GM18951 (cell line): ENCODE data around the gene AP3B1.

Source experiments
- POLR2A ChIP-seq: IDR thresholded peaks from 4 replicates; pipeline ENCODE4 v1.6.1; 2011; ENCODE audit warnings: mild to moderate bottlenecking; ENCODE audit not compliant: insufficient read length, insufficient read depth; ENCODE audit errors: extremely low read depth
- in situ Hi-C: fragments of 300-500 bp; cut with MboI; formaldehyde crosslinking; loops from one replicate; pipeline ENCODE4 v1.12.0; 2022; ENCODE audit warnings: low sequenced_read_pairs, mixed read lengths, inconsistent platforms; ENCODE audit not compliant: unreplicated experiment

AP3B1 gene

DNA sequence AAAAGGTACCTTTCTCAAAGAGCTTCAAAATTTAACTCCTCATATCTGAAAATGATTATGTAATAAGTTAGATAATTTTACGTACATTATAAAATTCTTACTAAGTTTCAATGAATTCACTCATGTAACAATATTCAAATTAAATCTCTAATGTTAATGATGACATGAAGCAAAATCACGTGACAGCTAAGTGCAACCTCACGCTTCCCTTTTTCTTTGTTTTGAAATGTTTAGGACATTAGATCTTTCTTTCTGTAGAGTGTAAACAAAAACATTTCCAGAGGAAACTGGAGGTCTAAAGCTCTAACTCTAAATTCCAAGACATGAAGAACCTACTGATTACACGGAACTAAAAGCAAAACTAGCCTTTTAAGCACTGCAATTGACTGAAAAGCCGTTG, 291.0 kb downstream of the AP3B1 start:
- in situ Hi-C loops: no loop called here
- no peak for TF ChIP-seq POLR2A

DNA sequence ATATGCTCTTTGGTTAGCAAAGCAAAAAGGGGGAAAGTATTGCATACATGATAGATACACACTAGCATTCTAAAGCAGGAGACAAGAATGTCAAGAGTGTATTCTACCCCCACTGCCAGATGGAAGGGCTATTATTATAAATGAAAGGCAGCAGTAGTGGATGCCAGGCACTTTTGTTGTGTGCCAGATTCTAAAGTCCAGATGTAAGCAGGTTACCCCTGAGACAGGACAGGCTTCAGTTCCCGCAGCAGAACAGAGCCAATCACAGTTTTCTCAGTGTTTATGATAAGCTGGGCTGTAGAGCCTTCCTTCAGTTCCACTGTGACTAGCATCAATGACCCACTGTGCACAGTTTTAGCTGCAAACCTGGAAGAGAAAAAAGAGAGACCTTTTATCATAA, 291.8 kb downstream of the AP3B1 start:
- TF ChIP-seq POLR2A: no peak
- in situ Hi-C loops: no loop called here

DNA sequence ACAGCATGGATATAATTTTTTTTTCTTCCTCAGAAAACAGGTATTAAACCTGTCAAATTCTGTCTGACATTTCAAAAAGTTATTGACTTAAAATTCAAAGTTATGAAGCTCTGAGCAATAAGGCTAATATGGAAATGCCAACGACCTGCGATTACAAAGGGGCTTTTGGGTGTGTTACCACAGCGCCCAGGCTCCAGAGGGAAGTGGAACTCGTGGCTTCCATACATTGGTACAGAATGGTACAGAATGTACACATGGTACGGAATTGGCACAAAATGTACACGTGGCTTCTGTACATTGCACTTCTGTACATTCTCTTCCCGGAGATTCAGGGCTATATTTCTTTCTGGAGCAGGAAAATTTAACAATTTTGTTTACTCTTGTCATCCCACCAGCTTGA, 293.3 kb downstream of the AP3B1 start:
- in situ Hi-C loops: no loop called here
- no peak for TF ChIP-seq POLR2A

GRCh38 chr5:78000191-78000590, 294.3 kb downstream of the AP3B1 start:
- in situ Hi-C loops: no loop called here
- no peak for TF ChIP-seq POLR2A

- in situ Hi-C loops: no loop called here
- TF ChIP-seq POLR2A: no peak
Observed at GRCh38 chr5:77999399-77999798, 295.1 kb downstream of the AP3B1 start.

GRCh38 chr5:77996943-77997342, 297.6 kb downstream of the AP3B1 start:
- TF ChIP-seq POLR2A: no peak
- in situ Hi-C loops: no loop called here

GRCh38 chr5:77995793-77996409, 298.6 kb downstream of the AP3B1 start:
- in situ Hi-C loops: no loop called here
- no peak for TF ChIP-seq POLR2A

GRCh38 chr5:77994943-77995342, 299.6 kb downstream of the AP3B1 start:
- in situ Hi-C loops: no loop called here
- TF ChIP-seq POLR2A: no peak

- no peak for TF ChIP-seq POLR2A
- in situ Hi-C loops: no loop called here
Observed at GRCh38 chr5:77993855-77994318, 300.6 kb downstream of the AP3B1 start.

DNA sequence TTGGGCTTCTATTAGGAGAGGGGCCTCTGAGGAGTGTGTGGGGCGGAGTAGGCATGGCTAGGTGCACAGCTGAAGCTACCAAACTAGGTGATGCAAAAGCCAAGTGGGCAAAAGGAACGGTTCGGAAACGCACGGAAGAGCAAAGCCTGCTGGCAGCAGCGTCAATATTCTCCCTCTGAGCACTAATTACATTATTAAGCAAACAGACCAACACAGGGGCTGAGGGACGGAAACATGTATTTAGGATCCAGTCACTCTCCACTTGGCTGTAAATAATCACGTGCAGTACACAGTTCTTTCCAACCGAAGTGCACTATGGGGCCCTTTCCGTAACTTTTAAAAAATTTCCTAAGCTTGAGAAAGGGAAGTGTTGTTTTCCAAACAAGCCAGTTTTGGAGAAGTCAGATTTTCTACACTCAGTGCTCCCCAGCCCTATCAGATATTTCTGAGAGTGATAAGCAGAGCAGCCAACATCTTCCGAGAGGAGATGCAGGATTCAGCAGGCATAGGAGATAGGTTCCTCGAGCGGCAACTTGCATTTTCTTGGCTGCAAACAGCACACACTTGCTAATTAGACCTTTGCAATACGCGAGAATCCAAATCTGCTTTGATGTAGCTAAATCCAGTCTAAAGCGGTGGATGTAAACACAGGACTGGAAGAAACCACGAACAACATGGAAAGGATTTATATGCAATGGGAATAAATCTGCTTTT, 301.2 kb downstream of the AP3B1 start:
- no peak for TF ChIP-seq POLR2A
- in situ Hi-C loops: no loop called here

DNA sequence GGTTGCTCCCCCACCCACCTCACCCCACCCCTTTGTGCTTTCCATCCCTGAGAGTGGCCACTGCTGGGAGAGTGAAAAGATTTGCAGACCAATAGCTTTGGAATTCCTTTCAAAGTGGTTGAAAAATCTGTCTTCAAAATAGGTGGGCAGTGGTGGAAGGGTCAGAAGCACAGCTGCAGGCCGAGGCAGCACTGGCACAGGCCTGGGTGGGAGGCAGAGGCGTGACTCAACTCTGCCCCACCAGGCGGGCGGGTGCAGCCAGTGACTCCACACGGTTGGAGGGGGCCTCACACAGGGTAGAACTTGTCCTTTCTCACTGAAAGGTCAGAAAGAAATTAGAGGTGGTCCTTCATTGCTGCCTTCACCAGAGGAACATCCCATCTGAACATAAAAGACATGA, 303.4 kb downstream of the AP3B1 start:
- in situ Hi-C loops: no loop called here
- no peak for TF ChIP-seq POLR2A

DNA sequence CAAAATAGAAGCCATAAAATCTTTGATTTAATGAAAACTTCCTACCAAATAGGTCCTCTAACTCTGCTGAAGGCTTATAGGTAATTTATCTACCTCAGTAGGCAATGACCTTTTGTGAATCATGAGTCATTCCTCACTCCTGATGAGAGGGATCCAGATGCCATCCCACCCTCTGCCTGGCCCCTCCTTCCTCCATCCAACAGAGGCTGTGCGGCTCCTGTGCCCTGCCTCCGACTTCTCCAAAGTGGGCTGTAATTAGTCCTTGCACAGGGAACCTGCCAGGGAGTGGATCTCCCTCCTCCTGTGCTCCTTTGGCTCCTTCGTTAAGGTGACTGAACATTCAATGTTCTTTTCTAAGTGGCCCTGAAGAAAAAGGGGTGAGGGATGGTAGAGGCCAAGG, 304.5 kb downstream of the AP3B1 start:
- no peak for TF ChIP-seq POLR2A
- in situ Hi-C loops: no loop called here

DNA sequence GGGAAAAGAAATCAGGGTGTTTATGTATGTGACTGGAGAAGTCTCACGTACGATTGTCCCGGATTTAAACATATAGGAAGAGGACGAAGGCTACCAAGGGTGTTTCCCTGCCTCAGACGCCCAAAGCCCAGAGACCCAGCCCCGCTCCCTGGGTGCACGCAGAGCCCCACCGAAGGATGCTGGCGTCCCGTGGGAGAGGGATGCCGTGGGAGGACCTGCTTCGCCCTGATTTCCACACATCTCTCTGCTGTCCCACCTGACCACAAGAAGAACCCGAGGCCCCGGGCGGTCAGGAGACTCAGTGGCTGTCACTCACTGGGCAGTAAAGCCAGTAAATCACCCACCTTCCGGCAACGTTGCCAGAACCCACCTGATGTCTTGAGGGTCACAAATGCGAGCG, 306.5 kb downstream of the AP3B1 start:
- TF ChIP-seq POLR2A: no peak
- in situ Hi-C loops: loop anchor here (10.0 kb wide), 1 partner anchor 343 kb away; no protein-coding TSS in a partner anchor

DNA sequence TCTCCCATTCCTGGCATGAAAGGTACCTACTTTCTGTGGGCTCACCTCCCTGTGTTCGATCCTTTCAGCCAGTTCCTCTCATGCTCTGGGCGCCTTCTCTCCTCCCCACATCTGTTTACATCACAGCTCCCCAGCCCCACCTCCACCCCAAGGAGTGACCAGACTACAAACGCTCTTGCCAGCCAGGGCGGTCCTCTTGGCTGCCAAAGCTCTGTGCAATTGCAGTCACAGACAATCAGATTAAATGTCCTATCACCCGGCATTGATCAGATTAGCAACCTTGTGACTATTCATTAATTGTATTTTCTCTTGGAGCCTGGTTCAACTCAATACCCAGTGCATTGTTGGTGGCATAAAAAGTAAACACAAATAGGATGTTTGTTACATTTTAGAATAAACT, 307.2 kb downstream of the AP3B1 start:
- TF ChIP-seq POLR2A: no peak
- in situ Hi-C loops: loop anchor here (10.0 kb wide), 1 partner anchor 343 kb away; no protein-coding TSS in a partner anchor
